Measurements from ENCODE around the gene CACNB4. TPM values are rescaled to one million over a fixed set of nuclear protein-coding genes. Genes with fewer than 3 reads are reported as not detected.
"Not testable (repeated sequence)": the region's sequence is repeated elsewhere in the genome, so short reads cannot be mapped to it uniquely, and the experiment has no call there.

The CACNB4 gene
- total and polyA plus RNA-seq, 10 of the 15 experiments (the other 5 are each of a cell fraction or from before 2014, with no cell fraction given): 2.0 to 21.6 (median 9.3) TPM

GRCh38 chr2:151794422-151794821 is 304.4 kb downstream of the CACNB4 start:
- RAD21 ChIA-PET (ENCODE audit: unreplicated experiment): interaction anchor here (0.7 kb wide), 1 partner anchor 9 kb away, joined by 3 read pairs; no protein-coding TSS in a partner anchor
- H3K9ac ChIP-seq (ENCODE audit: control insufficient read depth, insufficient read depth, low read length); in situ Hi-C loops (cut with MboI); BruUV-seq (replicated peaks); DNase-seq (ENCODE audit: low read depth, low spot score); H3K27me3 ChIP-seq (replicated peaks in 1 of 2; ENCODE audit: control insufficient read depth in 2 of 2, insufficient read depth in 2 of 2, low read length in 1 of 2); CTCF ChIA-PET; H3K4me2 ChIP-seq (ENCODE audit: control insufficient read depth, insufficient read depth); H3K4me3 ChIP-seq; H2AFZ ChIP-seq (ENCODE audit: control insufficient read depth, low read depth, low read length); H3K36me3 ChIP-seq (ENCODE audit: control insufficient read depth in 2 of 2, insufficient read depth in 2 of 2, low read length in 1 of 2); H3K79me2 ChIP-seq (ENCODE audit: control insufficient read depth, insufficient read depth, low read length); FAIRE-seq; ATAC-seq; H4K20me1 ChIP-seq (ENCODE audit: control insufficient read depth, insufficient read depth); intact Hi-C loops (cut with micrococcal nuclease; ENCODE audit: unreplicated experiment); POLR2A ChIA-PET; H3K9me3 ChIP-seq (replicated peaks; ENCODE audit: control insufficient read depth, insufficient read depth, low read length); H3K4me1 ChIP-seq (ENCODE audit: control insufficient read depth, insufficient read depth, low read length); H3K27ac ChIP-seq (ENCODE audit: control insufficient read depth, insufficient read depth): not testable (repeated sequence)
- SMC1A ChIA-PET (ENCODE audit: uncharacterized antibody, unreplicated experiment): interaction anchor here (1.0 kb wide), 1 partner anchor 17 kb away, joined by 3 read pairs; no protein-coding TSS in a partner anchor
- WGBS (ENCODE audit: insufficient coverage, insufficient replicate concordance, low lambda C conversion rate, missing lambda C conversion rate): 97% methylated on average over 6 of the region's 6 CpGs

GRCh38 chr2:151793123-151793522 is 305.7 kb downstream of the CACNB4 start:
- CTCF ChIA-PET: interaction anchor here (1.3 kb wide), 1 partner anchor 234 kb away, joined by 3 read pairs; no protein-coding TSS in a partner anchor
- intact Hi-C loops (cut with micrococcal nuclease; ENCODE audit: unreplicated experiment): no loop called here

More at GRCh38 chr2:151793123-151793522, 305.7 kb downstream of the CACNB4 start:
- WGBS (ENCODE audit: insufficient coverage, insufficient replicate concordance, low lambda C conversion rate, missing lambda C conversion rate): 100% methylated on average over 3 of the region's 3 CpGs
- ChIA-PET POLR2A (no interaction called here), RAD21 (ENCODE audit: unreplicated experiment) (no interaction called here), SMC1A (ENCODE audit: uncharacterized antibody, unreplicated experiment) (interaction anchor here (2.0 kb wide), 1 partner anchor 21 kb away, joined by 5 read pairs; no protein-coding TSS in a partner anchor)
- FAIRE-seq (peak; percentile 13), DNase-seq (ENCODE audit: low read depth, low spot score) (no peak), ATAC-seq (no peak)
- H3K27me3 ChIP-seq (replicated peaks in 1 of 2; ENCODE audit: control insufficient read depth in 2 of 2, insufficient read depth in 2 of 2, low read length in 1 of 2): no peaks in the 10 kb centered on the region
- no peaks in the 10 kb centered on the region; the same call in 2 of the 3 replicates for H3K9me3 ChIP-seq (replicated peaks; ENCODE audit: control insufficient read depth, insufficient read depth, low read length)
- no peaks in the 10 kb centered on the region for H4K20me1 ChIP-seq (ENCODE audit: control insufficient read depth, insufficient read depth)
- no TSS peak for BruUV-seq (replicated peaks)
- TF ChIP-seq MEF2A (IDR thresholded peaks at IDR 0.05; ENCODE audit: insufficient read depth, low read depth, low read length) (no peak), FOXK2 (IDR thresholded peaks at IDR 0.05) (no peak), SRF (IDR thresholded peaks at IDR 0.05; ENCODE audit: low read depth in 2 of 2, low read length in 2 of 2) (no peak), MEF2B (IDR thresholded peaks at IDR 0.05; ENCODE audit: partially characterized antibody, poor library complexity, severe bottlenecking) (no peak), BCL3 (IDR thresholded peaks at IDR 0.05; ENCODE audit: borderline replicate concordance, insufficient read depth, low read depth, low read length, poor library complexity, severe bottlenecking) (no peak), NFXL1 (IDR thresholded peaks at IDR 0.05; ENCODE audit: borderline replicate concordance) (no peak), MTA2 (IDR thresholded peaks at IDR 0.05; ENCODE audit: low read depth) (no peak), CHD1 (IDR thresholded peaks at IDR 0.05; ENCODE audit: low read depth, low read length) (no peak), ASH2L (IDR thresholded peaks at IDR 0.05; ENCODE audit: borderline replicate concordance, low read depth) (no peak), POU2F2 (IDR thresholded peaks at IDR 0.05; ENCODE audit: borderline replicate concordance, low read depth, low read length) (no peak), IKZF1 (conservative IDR thresholded peaks at IDR 0.05) (no peak)
- TF ChIP-seq, protein P1, sequence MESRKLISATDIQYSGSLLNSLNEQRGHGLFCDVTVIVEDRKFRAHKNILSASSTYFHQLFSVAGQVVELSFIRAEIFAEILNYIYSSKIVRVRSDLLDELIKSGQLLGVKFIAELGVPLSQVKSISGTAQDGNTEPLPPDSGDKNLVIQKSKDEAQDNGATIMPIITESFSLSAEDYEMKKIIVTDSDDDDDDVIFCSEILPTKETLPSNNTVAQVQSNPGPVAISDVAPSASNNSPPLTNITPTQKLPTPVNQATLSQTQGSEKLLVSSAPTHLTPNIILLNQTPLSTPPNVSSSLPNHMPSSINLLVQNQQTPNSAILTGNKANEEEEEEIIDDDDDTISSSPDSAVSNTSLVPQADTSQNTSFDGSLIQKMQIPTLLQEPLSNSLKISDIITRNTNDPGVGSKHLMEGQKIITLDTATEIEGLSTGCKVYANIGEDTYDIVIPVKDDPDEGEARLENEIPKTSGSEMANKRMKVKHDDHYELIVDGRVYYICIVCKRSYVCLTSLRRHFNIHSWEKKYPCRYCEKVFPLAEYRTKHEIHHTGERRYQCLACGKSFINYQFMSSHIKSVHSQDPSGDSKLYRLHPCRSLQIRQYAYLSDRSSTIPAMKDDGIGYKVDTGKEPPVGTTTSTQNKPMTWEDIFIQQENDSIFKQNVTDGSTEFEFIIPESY (IDR thresholded peaks at IDR 0.05): no peak
- no peak overlapping the region for H3K4me3 ChIP-seq
- in situ Hi-C loops (cut with MboI): no loop called here
- no peak overlapping the region for H2AFZ ChIP-seq (ENCODE audit: control insufficient read depth, low read depth, low read length)
- H3K36me3 ChIP-seq (ENCODE audit: control insufficient read depth in 2 of 2, insufficient read depth in 2 of 2, low read length in 1 of 2): peaks cover 0 to under 1% of the 10 kb centered on the region in 2 experiments; a peak in 1 of 4 replicates
- H3K9ac ChIP-seq (ENCODE audit: control insufficient read depth, insufficient read depth, low read length): no peak overlapping the region
- H3K4me2 ChIP-seq (ENCODE audit: control insufficient read depth, insufficient read depth): no peak overlapping the region
- no peak overlapping the region for H3K27ac ChIP-seq (ENCODE audit: control insufficient read depth, insufficient read depth)
- no peaks in the 10 kb centered on the region for H3K79me2 ChIP-seq (ENCODE audit: control insufficient read depth, insufficient read depth, low read length)
- no peaks in the 10 kb centered on the region for H3K4me1 ChIP-seq (ENCODE audit: control insufficient read depth, insufficient read depth, low read length)
